GM23338 (cell line): ENCODE measurements around the gene STAC2.

Source experiments
- CREB1 ChIP-seq: fragments of 250-450 bp; sonication (Bioruptor Pico); IDR thresholded peaks from 2 replicates; pipeline ENCODE4 v1.5.0; 2020; ENCODE audit warnings: low read depth, mild to moderate bottlenecking, moderate library complexity
- CTCF ChIP-seq, 2 experiments: fragments of 200-600 bp in 1 of 2; sonication (generic) in 1 of 2; conservative IDR thresholded peaks; 2 replicates each; pipeline versions ENCODE4 v1.5.1 to v1.6.1; 2016 to 2017; ENCODE audit warnings: antibody characterized with exemption in 2 of 2, low read depth in 2 of 2, mild to moderate bottlenecking in 2 of 2, moderate library complexity in 1 of 2
- ETS1 ChIP-seq: IDR thresholded peaks from 2 replicates; pipeline ENCODE4 v1.6.1; 2016; ENCODE audit warnings: antibody characterized with exemption
- EZH2 ChIP-seq: fragments of 200-600 bp; sonication (generic); IDR thresholded peaks from one replicate; pipeline ENCODE4 v1.8.0; 2017; ENCODE audit warnings: antibody characterized with exemption, mild to moderate bottlenecking, low read depth; ENCODE audit not compliant: unreplicated experiment
- EZH2phosphoT487 ChIP-seq: fragments of 200-600 bp; sonication (generic); IDR thresholded peaks from one replicate; pipeline ENCODE4 v1.8.1; 2018; ENCODE audit warnings: antibody characterized with exemption; ENCODE audit not compliant: unreplicated experiment
- JUNB ChIP-seq: IDR thresholded peaks from one replicate; pipeline ENCODE4 v1.6.1; 2016; ENCODE audit warnings: antibody characterized with exemption; ENCODE audit not compliant: unreplicated experiment
- POLR2AphosphoS5 ChIP-seq: IDR thresholded peaks from 2 replicates; pipeline ENCODE4 v1.6.1; 2016; ENCODE audit warnings: antibody characterized with exemption, low read depth
- REST ChIP-seq: IDR thresholded peaks from one replicate; pipeline ENCODE4 v1.6.1; 2018; ENCODE audit warnings: antibody characterized with exemption; ENCODE audit not compliant: unreplicated experiment
- ZNF114 ChIP-seq: fragments of 250-450 bp; sonication (Bioruptor Pico); IDR thresholded peaks from 2 replicates; pipeline ENCODE4 v1.5.0; 2020; ENCODE audit warnings: mild to moderate bottlenecking, moderate library complexity
- ZNF331 ChIP-seq: fragments of 250-450 bp; sonication (Bioruptor Pico); IDR thresholded peaks from 2 replicates; pipeline ENCODE4 v1.5.0; 2020; ENCODE audit warnings: low read depth, mild to moderate bottlenecking, moderate library complexity
- ZNF462 ChIP-seq: fragments of 250-450 bp; sonication (Bioruptor Pico); IDR thresholded peaks from 2 replicates; pipeline ENCODE4 v1.5.0; 2020; ENCODE audit warnings: mild to moderate bottlenecking, moderate library complexity

GRCh38 chr17:39244016-39244599 lies 18.4 kb upstream of the STAC2 start:
- TF ChIP-seq CTCF (conservative IDR thresholded peaks at IDR 0.05; ENCODE audit: low read depth in 2 of 2) (no peak), EZH2 (no peak), ZNF331 (no peak), REST (no peak), POLR2AphosphoS5 (no peak), JUNB (no peak), CREB1 (no peak), EZH2phosphoT487 (no peak), ETS1 (no peak), ZNF114 (CRISPR knock-in tag) (no peak), ZNF462 (CRISPR knock-in tag) (no peak)
